ENCODE measurements around the gene NANOG.

DNA sequence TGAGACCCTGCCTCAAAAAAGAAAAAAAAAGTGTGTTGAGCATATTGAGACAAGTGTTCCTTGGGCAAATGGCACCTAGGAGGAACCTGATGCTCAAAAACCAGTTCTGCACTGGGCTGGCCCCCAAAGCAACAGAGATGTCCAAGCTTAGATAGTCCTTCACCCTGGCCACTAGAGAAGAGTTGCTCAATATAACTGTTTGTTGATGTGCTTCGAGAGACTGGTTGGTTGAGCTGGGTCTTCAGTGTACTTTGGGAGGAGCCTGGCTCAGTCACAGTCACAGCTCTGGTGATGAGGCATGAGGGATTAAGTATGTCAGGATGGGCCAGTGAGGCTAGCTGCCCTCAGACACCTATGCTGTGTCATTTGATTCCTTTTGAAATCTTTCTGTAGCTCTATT is 45.5 kb downstream of the NANOG start:
- TF ChIP-seq, protein P1, sequence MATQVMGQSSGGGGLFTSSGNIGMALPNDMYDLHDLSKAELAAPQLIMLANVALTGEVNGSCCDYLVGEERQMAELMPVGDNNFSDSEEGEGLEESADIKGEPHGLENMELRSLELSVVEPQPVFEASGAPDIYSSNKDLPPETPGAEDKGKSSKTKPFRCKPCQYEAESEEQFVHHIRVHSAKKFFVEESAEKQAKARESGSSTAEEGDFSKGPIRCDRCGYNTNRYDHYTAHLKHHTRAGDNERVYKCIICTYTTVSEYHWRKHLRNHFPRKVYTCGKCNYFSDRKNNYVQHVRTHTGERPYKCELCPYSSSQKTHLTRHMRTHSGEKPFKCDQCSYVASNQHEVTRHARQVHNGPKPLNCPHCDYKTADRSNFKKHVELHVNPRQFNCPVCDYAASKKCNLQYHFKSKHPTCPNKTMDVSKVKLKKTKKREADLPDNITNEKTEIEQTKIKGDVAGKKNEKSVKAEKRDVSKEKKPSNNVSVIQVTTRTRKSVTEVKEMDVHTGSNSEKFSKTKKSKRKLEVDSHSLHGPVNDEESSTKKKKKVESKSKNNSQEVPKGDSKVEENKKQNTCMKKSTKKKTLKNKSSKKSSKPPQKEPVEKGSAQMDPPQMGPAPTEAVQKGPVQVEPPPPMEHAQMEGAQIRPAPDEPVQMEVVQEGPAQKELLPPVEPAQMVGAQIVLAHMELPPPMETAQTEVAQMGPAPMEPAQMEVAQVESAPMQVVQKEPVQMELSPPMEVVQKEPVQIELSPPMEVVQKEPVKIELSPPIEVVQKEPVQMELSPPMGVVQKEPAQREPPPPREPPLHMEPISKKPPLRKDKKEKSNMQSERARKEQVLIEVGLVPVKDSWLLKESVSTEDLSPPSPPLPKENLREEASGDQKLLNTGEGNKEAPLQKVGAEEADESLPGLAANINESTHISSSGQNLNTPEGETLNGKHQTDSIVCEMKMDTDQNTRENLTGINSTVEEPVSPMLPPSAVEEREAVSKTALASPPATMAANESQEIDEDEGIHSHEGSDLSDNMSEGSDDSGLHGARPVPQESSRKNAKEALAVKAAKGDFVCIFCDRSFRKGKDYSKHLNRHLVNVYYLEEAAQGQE (IDR thresholded peaks at IDR 0.05; ENCODE audit: low read depth), result no peak
- TF ChIP-seq RAD21 (IDR thresholded peaks at IDR 0.05; ENCODE audit: low read depth) (no peak), CEBPB (IDR thresholded peaks at IDR 0.05) (no peak), EGR1 (IDR thresholded peaks at IDR 0.05) (no peak), FOXM1 (IDR thresholded peaks at IDR 0.05; ENCODE audit: borderline replicate concordance, low read depth) (no peak)

All from Ishikawa (cell line).